K562 (cell line): ENCODE results near the gene ID1. TPM values are rescaled to one million over a fixed set of nuclear protein-coding genes. Genes with fewer than 3 reads are reported as not detected.

ENCODE experiments used
- ATAC-seq: fragments of 200-7000 bp; cut with Tn5 transposase; 3 replicates; pipeline ENCODE4 v1.9.1; 2020; ENCODE audit warnings: moderate library complexity
- Bru-seq: library from RNA; stranded (reverse); fragments of 400-500 nt; gene quantifications from one replicate; lab custom pipeline; 2021; lab: Mats Ljungman, UMichigan
- BruChase-seq, 2 experiments: library from RNA; stranded (reverse); fragments of 400-500 nt; gene quantifications; one replicate each; lab custom pipeline; 2021; lab: Mats Ljungman, UMichigan
- BruUV-seq: library from RNA; stranded (reverse); fragments of 400-500 nt; replicated peaks from 2 replicates; lab custom pipeline; 2021; lab: Mats Ljungman, UMichigan
- CTCF ChIA-PET: fragments of 300-600 bp; formaldehyde crosslinking; extraction: SDS; loops from one replicate; lab custom pipeline; 2021; ENCODE audit warnings: low intra/inter-chr PET ratio; lab: Yijun Ruan, JAX
- POLR2A ChIA-PET: fragments of 300-600, 350-650 bp; sonication (Branson Sonifier 250); formaldehyde crosslinking; extraction: SDS; loops from one replicate; lab custom pipeline; 2021; ENCODE audit warnings: antibody characterized with exemption, inconsistent platforms; lab: Yijun Ruan, JAX
- DNase-seq, 4 experiments: peaks; one replicate each; pipeline versions ENCODE4 v3.0.0 to v3.0.0-alpha.2; 2011 to 2018; ENCODE audit warnings: low spot score in 3 of 4, mixed read lengths in 3 of 4; ENCODE audit errors: extremely low read depth in 1 of 4
- FAIRE-seq: peaks from 2 replicates; lab custom pipeline; 2011; peaks lifted over from hg19 to GRCh38; lab: Jason Lieb, UNC
- H2AFZ ChIP-seq: 2 replicates; pipeline ENCODE4 v1.6.0; 2011; ENCODE audit warnings: low read depth, low read length, control low read depth, inconsistent platforms
- H3K27ac ChIP-seq: fragments of 200-600 bp; 3 replicates; pipeline ENCODE4 v1.8.0; 2011; ENCODE audit warnings: low read depth, mild to moderate bottlenecking, control low read depth, inconsistent platforms, low read length, moderate library complexity, mixed read lengths; ENCODE audit errors: extremely low read depth
- H3K27me3 ChIP-seq, 2 experiments: fragments of 300-600 bp in 1 of 2; 2 replicates in 1 of 2; 3 replicates in 1 of 2; pipeline versions ENCODE4 v1.6.0 to v1.8.0; 2011; ENCODE audit warnings: inconsistent platforms in 2 of 2, low read length in 2 of 2, mild to moderate bottlenecking in 1 of 2, mixed read lengths in 1 of 2, moderate library complexity in 1 of 2; ENCODE audit not compliant: control insufficient read depth in 2 of 2, insufficient read depth in 2 of 2
- H3K36me3 ChIP-seq: fragments of 300-600 bp; 3 replicates; pipeline ENCODE4 v1.8.0; 2011; ENCODE audit warnings: mild to moderate bottlenecking, low read length, inconsistent platforms; ENCODE audit not compliant: control insufficient read depth, insufficient read depth
- H3K4me1 ChIP-seq, 2 experiments: fragments of 200-600 bp in 1 of 2; replicated peaks in 1 of 2; 2 replicates in 1 of 2; 3 replicates in 1 of 2; pipeline versions ENCODE4 v1.5.1 to v1.8.0; 2011; ENCODE audit warnings: inconsistent platforms in 2 of 2, low read length in 2 of 2, mild to moderate bottlenecking in 1 of 2, mixed read lengths in 1 of 2, moderate library complexity in 1 of 2; ENCODE audit not compliant: control insufficient read depth in 2 of 2, insufficient read depth in 2 of 2
- H3K4me2 ChIP-seq: 2 replicates; pipeline ENCODE4 v1.6.1; 2011; ENCODE audit warnings: low read length, control low read depth, inconsistent platforms, mixed read lengths; ENCODE audit not compliant: insufficient read depth
- H3K4me3 ChIP-seq: fragments of 200-600 bp; sonication (generic), shearing (Covaris generic); 2 replicates; pipeline ENCODE4 v1.5.1; 2016; ENCODE audit warnings: control low read depth, inconsistent platforms
- H3K79me2 ChIP-seq: fragments of 200-600 bp; 3 replicates; pipeline ENCODE4 v1.8.0; 2011; ENCODE audit warnings: low read length, inconsistent platforms; ENCODE audit not compliant: control insufficient read depth, insufficient read depth
- H3K9ac ChIP-seq, 2 experiments: 2 replicates each; pipeline versions ENCODE4 v1.6.0 to v1.6.1; 2011; ENCODE audit warnings: low read depth in 2 of 2, low read length in 2 of 2, control low read depth in 1 of 2, inconsistent platforms in 1 of 2, mild to moderate bottlenecking in 1 of 2, mixed read lengths in 1 of 2; ENCODE audit not compliant: insufficient read depth in 1 of 2
- H3K9me1 ChIP-seq: one replicate; pipeline ENCODE4 v1.6.0; 2011; ENCODE audit warnings: inconsistent platforms, mild to moderate bottlenecking, low read length, moderate library complexity; ENCODE audit not compliant: control insufficient read depth, insufficient read depth
- H3K9me3 ChIP-seq: replicated peaks from 2 replicates; pipeline ENCODE4 v1.5.1; 2011; ENCODE audit warnings: low read depth, low read length, inconsistent platforms; ENCODE audit not compliant: control insufficient read depth, insufficient read depth
- H4K20me1 ChIP-seq: replicated peaks from 2 replicates; pipeline ENCODE4 v1.6.1; 2011; ENCODE audit warnings: low read length, inconsistent platforms, mixed read lengths; ENCODE audit not compliant: control insufficient read depth, insufficient read depth
- ARID4B ChIP-seq: sonication (generic); formaldehyde crosslinking; IDR thresholded peaks from 2 replicates; pipeline ENCODE4 v1.8.0; 2022; ENCODE audit warnings: mild to moderate bottlenecking, missing genetic modification reagents
- BCOR ChIP-seq: fragments of 450-650 bp; IDR thresholded peaks from 2 replicates; pipeline ENCODE4 v1.6.1; 2016
- CBFA2T3 ChIP-seq: fragments of 450-650 bp; IDR thresholded peaks from 2 replicates; pipeline ENCODE4 v1.6.1; 2017
- E4F1 ChIP-seq: fragments of 250-450 bp; sonication (Bioruptor Pico); IDR thresholded peaks from 2 replicates; pipeline ENCODE4 v1.5.0; 2021; ENCODE audit warnings: mild to moderate bottlenecking, borderline replicate concordance
- KAT7 ChIP-seq: sonication (generic); formaldehyde crosslinking; IDR thresholded peaks from 2 replicates; pipeline ENCODE4 v1.8.0; 2022; ENCODE audit warnings: missing genetic modification reagents, mild to moderate bottlenecking, borderline replicate concordance
- WGBS: fragments of 100-300 bp; shearing (Covaris generic); methylation state at CpG from one replicate; pipeline ENCODE4 v1.1.6; 2016; ENCODE audit warnings: low coverage, mixed read lengths; ENCODE audit not compliant: insufficient coverage; ENCODE audit errors: missing lambda C conversion rate; 5-methylcytosine and 5-hydroxymethylcytosine counted together
- in situ Hi-C: fragments of 300-500 bp; cut with MboI; formaldehyde crosslinking; loops from 4 replicates; pipeline ENCODE4 v1.15.0; 2018; ENCODE audit warnings: inconsistent platforms, mixed read lengths
- intact Hi-C: fragments of 100-400 bp; cut with micrococcal nuclease; formaldehyde crosslinking; loops from 2 replicates; pipeline ENCODE4 v1.14.2; 2022
- long read RNA-seq, 3 experiments: library from polyadenylated mRNA in 2 of 3; library from RNA in 1 of 3; unstranded in 2 of 3; stranded (forward) in 1 of 3; transcript quantifications; one replicate each; pipeline ENCODE4 v2.0.0, GENCODE V29; 2019 to 2022
- polyA minus RNA-seq, 3 experiments: library from RNA; depleted of rRNA, polyadenylated mRNA; stranded (reverse); fragments of >200 nt; gene quantifications; 2 replicates each; pipeline ENCODE4 v1.2.3, GENCODE V29; 2011
- polyA plus RNA-seq, 8 experiments: library from polyadenylated mRNA; depleted of rRNA in 4 of 8; stranded (reverse) in 5 of 8; unstranded in 3 of 8; fragments of >200 nt; fragmentation: Nextera tagmentation in 2 of 8; fragmentation: Illumina TruSeq in 1 of 8; extraction: Ambion mirVana in 2 of 8; extraction: Trizol in 1 of 8; gene quantifications; 2 replicates each; pipeline versions ENCODE4 v1.2.1 to v1.2.3, GENCODE V29; 2011 to 2014; ENCODE audit warnings: inconsistent platforms in 1 of 8, missing spikeins in 1 of 8
- total RNA-seq, 7 experiments: library from RNA; depleted of rRNA in 6 of 7; stranded (reverse); fragments of >200 nt in 6 of 7; fragmentation: Illumina TruSeq in 2 of 7; extraction: Trizol in 2 of 7; gene quantifications; 2 replicates each; pipeline versions ENCODE4 v1.2.1 to v1.2.3, GENCODE V29; 2011 to 2021; ENCODE audit warnings: low replicate concordance in 1 of 7

Gene ID1
- total RNA-seq (2011; cell fraction: chromatin; rRNA removed; ENCODE audit: low replicate concordance) = 71.5 and 250 TPM in 2 replicates
- total RNA-seq (2011; cell fraction: nucleolus; rRNA removed) = 362 and 403 TPM in 2 replicates
- total RNA-seq (2011; cell fraction: nucleoplasm; rRNA removed) = 143 and 176 TPM in 2 replicates
- total RNA-seq (2014; rRNA removed) (358 and 410 TPM in 2 replicates), total RNA-seq (2014; rRNA removed; fragmentation: Illumina TruSeq; extraction: Trizol) (40.1 and 40.5 TPM in 2 replicates), total RNA-seq (2015; rRNA removed; fragmentation: Illumina TruSeq; extraction: Trizol) (65.0 and 66.8 TPM in 2 replicates), total RNA-seq (2021) (160 and 167 TPM in 2 replicates), polyA plus RNA-seq (2011; rRNA removed) (75.8 and 119 TPM in 2 replicates), polyA plus RNA-seq (2014; fragmentation: Illumina TruSeq; extraction: Trizol) (20.8 and 50.8 TPM in 2 replicates), polyA plus RNA-seq (2014; fragmentation: Nextera tagmentation; extraction: Ambion mirVana) (1 to 10 TPM; 1.4 to 4.4 TPM), polyA plus RNA-seq (2014; rRNA removed) (298 and 319 TPM in 2 replicates), polyA minus RNA-seq (2011; rRNA and poly(A)+ RNA removed) (14.9 and 32.5 TPM in 2 replicates), Bru-seq, nascent RNA (percentile 99 among the genes with signal in this experiment), BruChase-seq, experiment 1, labeled RNA remaining after a 2-hour chase (percentile 94 among the genes with signal in this experiment), BruChase-seq, experiment 2, labeled RNA remaining after a 6-hour chase (percentile 90 among the genes with signal in this experiment)
- polyA plus RNA-seq (2011; cell fraction: cytosol; rRNA removed) = 230 and 856 TPM in 2 replicates
- polyA plus RNA-seq (2011; cell fraction: nucleus; rRNA removed) = 232 and 726 TPM in 2 replicates
- polyA plus RNA-seq (2012) = 82.5 and 140 TPM in 2 replicates
- polyA minus RNA-seq (2011; cell fraction: cytosol; rRNA and poly(A)+ RNA removed) = 90.2 and 138 TPM in 2 replicates
- 183 and 246 TPM in 2 replicates for polyA minus RNA-seq (2011; cell fraction: nucleus; rRNA and poly(A)+ RNA removed)
- long read RNA-seq, experiment 1, transcript ID1-202 (2 exons, 994 nt) = minor isoform, 140 of 368 reads
- long read RNA-seq, experiment 1, transcript ID1-201 (1 exons, 1,233 nt) = major isoform, 226 of 368 reads
- long read RNA-seq, experiment 1, partial matches to known transcripts = 0 of 368 reads
- long read RNA-seq, experiment 1, other reads (novel, unspliced or antisense) = 2 of 368 reads
- long read RNA-seq, experiment 2, transcript ID1-202 (2 exons, 994 nt) = major isoform, 195 of 208 reads
- long read RNA-seq, experiment 2, transcript ID1-201 (1 exons, 1,233 nt) = minor isoform, 13 of 208 reads
- long read RNA-seq, experiment 2, partial matches to known transcripts = 0 of 208 reads
- long read RNA-seq, experiment 2, other reads (novel, unspliced or antisense) = 0 of 208 reads
- long read RNA-seq, experiment 3, transcript ID1-202 (2 exons, 994 nt) = major isoform, 268 of 276 reads
- long read RNA-seq, experiment 3, transcript ID1-201 (1 exons, 1,233 nt) = minor isoform, 7 of 276 reads
- long read RNA-seq, experiment 3, partial matches to known transcripts = 0 of 276 reads
- long read RNA-seq, experiment 3, other reads (novel, unspliced or antisense) = 1 of 276 reads

GRCh38 chr20:31605031-31605901 is at the start of gene ID1:
Gene ID1, plus strand, starts transcription at chr20:31605289. Its CDS starts 99 bp downstream, at chr20:31605388.
- Histone ChIP-seq H3K36me3 (peaks cover 14% of the 10 kb centered on the region; the same call in 1 of the 3 replicates), H3K9me3 (no peaks in the 10 kb centered on the region), H3K9me1 (no peaks in the 10 kb centered on the region), H3K4me1 (peaks cover 28 to 56% of the 10 kb centered on the region in 2 experiments; a peak in 4 of 5 replicates), H3K27ac (peak within 1 kb of the TSS; percentile 85), H3K27me3 (no peaks in the 10 kb centered on the region), H3K4me3 (peak within 1 kb of the TSS; percentile 94), H2AFZ (peak within 1 kb of the TSS; percentile 91), H4K20me1 (no peaks in the 10 kb centered on the region; the same call in 1 of the 2 replicates), H3K4me2 (peak within 1 kb of the TSS; percentile 98), H3K79me2 (peaks cover 35% of the 10 kb centered on the region), H3K9ac (peak within 1 kb of the TSS; percentile 88 to 99)
- in situ Hi-C loops (no loop called here), intact Hi-C loops (loop anchor here (1.0 kb wide), 1 partner anchor 32 kb away; no protein-coding TSS in a partner anchor)
- CTCF ChIA-PET = interaction anchor here (0.7 to 1.2 kb wide), 3 partner anchors 32 to 60 kb away, joined by 3 read pairs; no protein-coding TSS in a partner anchor
- DNase-seq = peak; percentile 91 to 98 (median 94)
- ATAC-seq = peak; percentile 81
- POLR2A ChIA-PET = interaction anchor here (0.5 to 7.6 kb wide), 32 partner anchors 8 to 134 kb away, joined by 3 to 107 read pairs (median 5); partner anchors contain the start of genes BCL2L1, HM13 and TPX2
- TSS peak; percentile 93 for BruUV-seq
- WGBS = under 1% methylated on average over 66 of the region's 74 CpGs
- FAIRE-seq = peak; percentile 94
- TF ChIP-seq BCOR = peak; percentile 33; the same call in 1 of the 2 replicates
- TF ChIP-seq KAT7 = peak; percentile 93; the same call in 1 of the 2 replicates
- peak; percentile 47; the same call in 1 of the 2 replicates for TF ChIP-seq CBFA2T3
- TF ChIP-seq ARID4B (CRISPR knock-in tag) = peak; percentile 90
- no peak for TF ChIP-seq E4F1 (CRISPR knock-in tag)
